ENCODE results near the gene OR5H14. TPM values are rescaled to one million over a fixed set of nuclear protein-coding genes. Genes with fewer than 3 reads are reported as not detected.

Gene OR5H14
- not detected in 2 replicates for total RNA-seq

GRCh38 chr3:98147179-98147578 lies at the start of gene OR5H14:
Gene OR5H14, plus strand, starts transcription at chr3:98147479. Its CDS starts 1,907 bp downstream, at chr3:98149386.

GRCh38 chr3:98130421-98130820 lies 16.9 kb upstream of the OR5H14 start, which contains the start of gene OR5H1:
Gene OR5H1, plus strand, starts transcription at chr3:98130721. Its CDS starts 1,977 bp downstream, at chr3:98132698.

DNA sequence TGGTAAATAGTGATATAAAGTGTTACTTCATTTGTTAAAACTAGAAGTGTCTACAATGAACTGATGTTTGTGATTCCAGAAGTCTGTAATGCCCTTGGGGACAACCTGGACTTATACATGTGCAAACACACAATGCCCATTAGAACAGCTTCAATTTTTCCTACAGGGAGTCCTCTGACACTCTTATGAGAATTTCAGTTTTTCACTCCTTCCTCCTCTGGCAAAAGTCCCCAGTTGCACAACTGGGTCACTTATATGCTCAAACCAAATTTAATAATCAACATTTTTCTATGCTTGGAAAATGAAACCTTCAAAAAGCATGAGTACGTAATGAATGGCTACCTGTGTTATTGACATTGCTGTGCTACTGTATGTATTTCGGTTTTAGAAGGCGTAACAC lies 19.1 kb downstream of the OR5H14 start, which contains the start of gene OR5H15:
TSS of gene OR5H15 (plus strand) at position 301 of the 400 bp plus-strand sequence. CDS start 2,004 bp downstream, outside the sequence.

Other genes starting within 250 kb of the OR5H14 start
- gene RIOX2, start 175.0 kb upstream of the OR5H14 start, total RNA-seq, result 17.6 and 44.7 TPM in 2 replicates
- not detected in 2 replicates for gene GABRR3, start 112.2 kb upstream of the OR5H14 start, total RNA-seq
- gene OR5AC2, start 60.3 kb upstream of the OR5H14 start, total RNA-seq, result not detected in 2 replicates
- not detected in 2 replicates for gene OR5H1, start 16.8 kb upstream of the OR5H14 start, total RNA-seq
- not detected in 2 replicates for gene OR5H15, start 19.2 kb downstream of the OR5H14 start, total RNA-seq
- gene OR5H6, start 116.8 kb downstream of the OR5H14 start, total RNA-seq, result not detected in 2 replicates
- gene OR5H2, start 135.0 kb downstream of the OR5H14 start, total RNA-seq, result not detected in 2 replicates
- gene OR5K4, start 206.4 kb downstream of the OR5H14 start, total RNA-seq, result not detected in 2 replicates
- gene OR5K3, start 243.2 kb downstream of the OR5H14 start, total RNA-seq, result not detected in 2 replicates